Mucosa of rectum (tissue), 2 donors: ENCODE results near the gene CELA3A.

Experiments
- H3K27ac ChIP-seq, 2 donors: one replicate each; pipeline ENCODE4 v1.7.0; 2013; ENCODE audit warnings: inconsistent platforms in 2 of 2, low read depth in 2 of 2, low read length in 2 of 2
- H3K27me3 ChIP-seq, 2 donors: one replicate each; pipeline ENCODE4 v1.7.0; 2013; ENCODE audit warnings: low read length in 2 of 2; ENCODE audit not compliant: control insufficient read depth in 2 of 2, insufficient read depth in 2 of 2
- H3K36me3 ChIP-seq, 2 donors: one replicate each; pipeline ENCODE4 v1.7.0; 2013; ENCODE audit warnings: low read length in 2 of 2; ENCODE audit not compliant: control insufficient read depth in 2 of 2, insufficient read depth in 2 of 2
- H3K4me1 ChIP-seq, 2 donors: one replicate each; pipeline ENCODE4 v1.7.0; 2013; ENCODE audit warnings: low read length in 2 of 2, mild to moderate bottlenecking in 1 of 2; ENCODE audit not compliant: control insufficient read depth in 2 of 2, insufficient read depth in 2 of 2
- H3K4me3 ChIP-seq, 2 donors: one replicate each; pipeline ENCODE4 v1.7.0; 2013; ENCODE audit warnings: low read length in 2 of 2
- H3K9ac ChIP-seq, 2 donors: one replicate each; pipeline ENCODE4 v1.7.0; 2013; ENCODE audit warnings: low read length in 2 of 2, low read depth in 1 of 2, mild to moderate bottlenecking in 1 of 2
- H3K9me3 ChIP-seq, 2 donors: one replicate each; pipeline ENCODE4 v1.7.0; 2013; ENCODE audit warnings: low read length in 2 of 2; ENCODE audit not compliant: control insufficient read depth in 2 of 2
- donor health status: healthy.
- donor health status: Normal muscosa, but diverticular disease.

CELA3A gene

GRCh38 chr1:22045604-22046228 lies 44.3 kb downstream of the CELA3A start:
- Histone ChIP-seq H3K36me3 (no peaks in the 10 kb centered on the region), H3K4me1 (no peaks in the 10 kb centered on the region), H3K4me3 (no peak overlapping the region), H3K9ac (no peak overlapping the region), H3K9me3 (no peaks in the 10 kb centered on the region), H3K27ac (no peak overlapping the region), H3K27me3 (no peaks in the 10 kb centered on the region)

DNA sequence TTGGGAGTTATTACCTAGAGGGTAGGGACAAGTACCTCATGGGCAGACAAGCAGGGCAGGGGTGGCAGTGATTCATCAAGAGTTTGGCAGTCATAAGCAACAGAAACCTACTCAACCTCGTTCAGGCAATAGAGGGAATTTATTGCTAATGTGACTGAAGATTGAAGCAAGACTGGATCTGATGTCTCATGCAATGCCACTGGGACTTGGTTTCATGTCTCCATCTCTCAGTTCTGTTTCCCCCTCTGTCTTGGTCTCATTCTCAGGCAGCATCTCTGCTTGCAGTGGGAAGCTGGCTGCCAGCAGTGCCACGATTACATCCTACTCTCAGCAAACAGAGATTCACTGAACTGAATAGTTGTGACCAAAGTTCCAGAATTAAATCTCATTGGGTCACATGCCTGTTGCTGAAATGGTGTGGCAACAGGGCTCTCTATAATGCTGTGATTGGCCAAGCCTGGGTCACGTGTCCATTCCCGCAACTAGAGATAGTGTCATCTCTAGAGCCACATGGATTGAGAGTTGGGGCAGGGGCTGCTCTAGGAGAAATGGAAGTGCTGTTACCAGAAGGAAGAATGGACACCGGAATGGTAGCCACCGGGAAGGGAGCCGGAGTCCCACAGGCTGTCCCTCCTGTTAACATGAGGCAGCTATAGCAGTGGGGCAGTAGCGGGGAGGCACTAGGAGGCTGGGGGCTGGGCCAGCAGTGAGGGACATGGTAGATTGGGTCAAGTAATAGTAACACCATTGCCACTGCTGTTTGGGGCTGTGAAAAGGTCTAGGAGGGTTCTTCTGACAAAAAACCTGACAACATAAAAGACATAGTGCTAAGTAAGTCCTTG lies 47.1 kb downstream of the CELA3A start:
- H3K27ac ChIP-seq: no peak overlapping the region
- no peak overlapping the region for H3K9ac ChIP-seq
- no peaks in the 10 kb centered on the region for H3K27me3 ChIP-seq

GRCh38 chr1:22050330-22050729 lies 48.9 kb downstream of the CELA3A start:
- peaks cover 0 to 2% of the 10 kb centered on the region in 2 donors for H3K36me3 ChIP-seq
- H3K9ac ChIP-seq: no peak overlapping the region
- peaks cover 6 to 10% of the 10 kb centered on the region in 2 donors for H3K4me1 ChIP-seq
- H3K27ac ChIP-seq: no peak overlapping the region
- H3K9me3 ChIP-seq: no peaks in the 10 kb centered on the region
- no peaks in the 10 kb centered on the region for H3K27me3 ChIP-seq
- no peak overlapping the region for H3K4me3 ChIP-seq

More for the DNA sequence above, 47.1 kb downstream of the CELA3A start:
- H3K9me3 ChIP-seq: no peaks in the 10 kb centered on the region
- no peak overlapping the region for H3K4me3 ChIP-seq
- no peaks in the 10 kb centered on the region for H3K36me3 ChIP-seq
- peaks cover 0 to 3% of the 10 kb centered on the region in 2 donors for H3K4me1 ChIP-seq

DNA sequence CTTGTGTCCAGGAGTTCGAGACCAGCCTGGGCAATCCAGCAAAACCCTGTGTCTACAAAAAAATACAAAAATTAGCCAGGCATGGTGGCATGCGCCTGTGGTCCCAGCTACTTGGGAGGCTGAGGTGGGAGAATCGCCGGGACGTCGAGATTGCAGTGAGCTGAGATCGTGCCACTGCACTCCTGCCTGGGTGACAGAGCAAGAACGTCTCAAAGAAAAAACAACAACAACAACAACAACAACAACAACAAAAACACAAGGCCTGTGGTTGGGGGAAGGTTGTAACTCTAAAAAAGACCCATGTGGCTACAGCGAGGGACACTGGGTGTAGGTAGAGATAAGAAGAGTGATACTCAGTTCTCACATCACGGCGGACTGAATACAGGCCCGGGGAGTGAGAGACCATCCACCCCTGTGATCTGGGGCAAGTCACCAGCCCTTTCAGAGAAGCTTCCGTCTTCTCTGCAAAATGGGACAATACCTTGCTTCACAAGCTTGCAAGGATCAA lies 50.2 kb downstream of the CELA3A start:
- peaks cover 0 to 2% of the 10 kb centered on the region in 2 donors for H3K36me3 ChIP-seq
- peaks cover 10 to 13% of the 10 kb centered on the region in 2 donors for H3K4me1 ChIP-seq
- H3K27me3 ChIP-seq: no peaks in the 10 kb centered on the region
- H3K4me3 ChIP-seq: peak overlapping the region in 1 of 2 donors; percentile 83
- no peak overlapping the region for H3K27ac ChIP-seq
- H3K9me3 ChIP-seq: no peaks in the 10 kb centered on the region
- no peak overlapping the region for H3K9ac ChIP-seq

DNA sequence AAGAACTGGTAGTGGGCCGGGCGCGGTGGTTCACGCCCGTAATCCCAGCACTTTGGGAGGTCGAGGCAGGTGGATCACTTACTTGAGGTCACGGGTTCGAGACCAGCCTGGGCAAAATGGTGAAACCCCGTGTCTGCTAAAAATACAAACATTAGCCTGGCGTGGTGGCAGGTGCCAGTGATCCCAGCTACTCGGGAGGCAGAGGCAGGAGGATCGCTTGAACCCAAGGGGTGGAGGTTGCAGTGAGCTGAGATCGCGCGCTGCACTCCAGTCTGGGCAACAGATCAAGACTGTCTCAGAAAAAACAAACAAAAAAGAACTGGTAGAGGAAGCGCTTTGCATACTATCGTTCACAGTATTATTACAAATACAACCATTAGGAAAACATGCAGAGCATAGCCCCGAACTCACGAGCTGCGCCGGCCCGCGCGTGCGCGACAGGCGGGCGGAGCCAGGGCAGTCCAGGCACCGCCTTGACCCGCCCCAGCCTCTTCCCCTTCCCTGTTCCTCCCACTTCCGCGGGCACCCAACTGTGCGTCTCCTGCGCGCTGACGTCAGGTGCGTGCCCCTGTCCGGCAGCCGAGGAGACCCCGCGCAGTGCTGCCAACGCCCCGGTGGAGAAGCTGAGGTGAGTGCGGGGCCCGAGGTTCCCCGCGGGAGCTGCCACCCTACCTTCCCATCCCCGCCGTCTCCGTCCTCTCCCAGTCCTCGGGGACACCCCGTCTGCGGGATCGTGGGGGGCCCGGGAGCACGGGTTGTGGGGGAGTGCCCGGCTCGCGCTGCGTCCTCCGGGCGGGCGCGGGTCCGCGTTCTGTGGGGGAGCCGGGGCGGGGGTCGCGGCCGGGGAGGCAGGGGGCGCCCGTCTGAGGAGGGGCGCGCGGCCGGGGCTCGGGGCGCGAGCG lies 50.9 kb downstream of the CELA3A start, which contains the start of gene CDC42:
Gene CDC42, plus strand, starts transcription at position 595 of the 902 bp plus-strand sequence. CDS start 25,770 bp downstream, outside the sequence.
- peaks cover 13 to 17% of the 10 kb centered on the region in 2 donors for H3K4me1 ChIP-seq

DNA sequence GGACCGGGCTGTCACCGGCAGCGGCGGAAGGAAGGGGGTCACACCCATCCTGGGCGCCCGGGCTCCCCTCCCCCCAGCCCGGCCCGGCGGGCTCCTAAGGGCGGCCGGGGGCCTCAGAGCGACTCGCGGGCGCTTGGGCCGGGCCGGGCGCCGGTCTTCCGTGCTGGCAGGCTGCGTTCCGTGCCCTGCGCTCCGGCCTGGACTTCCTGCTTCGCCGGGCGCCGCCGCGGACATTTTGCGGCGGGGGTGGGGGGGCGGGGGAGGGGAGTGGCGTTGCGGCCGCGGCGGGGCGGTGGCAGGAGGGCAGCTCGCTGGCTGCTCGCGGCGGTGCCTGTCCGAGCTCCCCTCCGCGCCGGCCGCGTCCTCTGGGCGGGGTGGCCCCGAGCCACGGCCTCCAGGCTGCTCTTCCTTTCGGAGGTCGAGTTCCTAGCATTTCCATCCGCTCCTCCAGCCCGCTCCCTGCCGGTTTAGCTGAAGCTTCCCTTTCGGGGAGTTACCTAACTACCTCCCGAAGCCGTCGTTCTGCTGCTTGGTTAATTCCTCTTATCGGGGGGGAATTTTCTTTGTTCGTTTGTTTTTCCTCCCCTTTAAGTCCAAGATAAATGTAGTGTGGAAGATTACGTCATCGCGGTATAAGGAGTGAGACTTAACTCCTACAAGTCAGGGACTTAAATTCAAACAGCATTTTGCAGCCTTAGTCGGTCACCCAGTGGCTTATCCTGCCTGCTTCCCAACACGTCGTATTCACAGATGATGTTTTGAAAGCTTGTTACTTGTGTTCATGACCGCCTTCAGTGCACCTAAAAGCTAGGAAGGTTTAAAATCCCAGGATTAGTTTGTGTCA lies 51.8 kb downstream of the CELA3A start:
- Histone ChIP-seq H3K27ac (peak overlapping the region; percentile 99 to 100), H3K4me3 (peak overlapping the region; percentile 83 to 89), H3K36me3 (peaks cover 0 to 11% of the 10 kb centered on the region in 2 donors), H3K9me3 (no peaks in the 10 kb centered on the region), H3K27me3 (no peaks in the 10 kb centered on the region), H3K4me1 (peaks cover 13 to 18% of the 10 kb centered on the region in 2 donors), H3K9ac (peak overlapping the region; percentile 86 to 90)

More for the DNA sequence above, 50.9 kb downstream of the CELA3A start, which contains the start of gene CDC42:
- peaks cover 0 to 6% of the 10 kb centered on the region in 2 donors for H3K36me3 ChIP-seq
- H3K27ac ChIP-seq: peak within 1 kb of the TSS; percentile 99 to 100
- H3K4me3 ChIP-seq: peak within 1 kb of the TSS; percentile 83 to 89
- H3K9ac ChIP-seq: peak within 1 kb of the TSS; percentile 86 to 90
- H3K27me3 ChIP-seq: no peaks in the 10 kb centered on the region
- no peaks in the 10 kb centered on the region for H3K9me3 ChIP-seq

GRCh38 chr1:22053861-22054770 lies 52.7 kb downstream of the CELA3A start:
- Histone ChIP-seq H3K9me3 (no peaks in the 10 kb centered on the region), H3K9ac (peak overlapping the region; percentile 86 to 90), H3K27ac (peak overlapping the region; percentile 99 to 100), H3K27me3 (no peaks in the 10 kb centered on the region), H3K4me3 (peak overlapping the region; percentile 83 to 89), H3K4me1 (peaks cover 13 to 18% of the 10 kb centered on the region in 2 donors), H3K36me3 (peaks cover 0 to 12% of the 10 kb centered on the region in 2 donors)

GRCh38 chr1:22055463-22055862 lies 54.0 kb downstream of the CELA3A start:
- Histone ChIP-seq H3K4me3 (peak overlapping the region in 1 of 2 donors; percentile 4), H3K9me3 (no peaks in the 10 kb centered on the region), H3K4me1 (peaks cover 13 to 18% of the 10 kb centered on the region in 2 donors), H3K36me3 (peaks cover 0 to 12% of the 10 kb centered on the region in 2 donors), H3K9ac (no peak overlapping the region), H3K27me3 (no peaks in the 10 kb centered on the region), H3K27ac (no peak overlapping the region)
